GM18511 (cell line): ENCODE measurements around the gene COL11A2.

ENCODE experiments used
- ATAC-seq: cut with Tn5 transposase; IDR thresholded peaks from one replicate; pipeline ENCODE4 v1.9.1; 2021; ENCODE audit warnings: mild to moderate bottlenecking, moderate library complexity; ENCODE audit not compliant: unreplicated experiment

Gene COL11A2

GRCh38 chr6:33123732-33124524 is 68.3 kb downstream of the COL11A2 start:
- no peak for ATAC-seq

GRCh38 chr6:33123181-33123580 is 69.1 kb downstream of the COL11A2 start:
- no peak for ATAC-seq

- ATAC-seq: no peak
These were observed 72.3 kb downstream of the COL11A2 start for GRCh38 chr6:33120001-33120400.

- ATAC-seq: no peak
These were observed 73.6 kb downstream of the COL11A2 start for GRCh38 chr6:33118525-33119123.

GRCh38 chr6:33117811-33118277 is 74.4 kb downstream of the COL11A2 start:
- ATAC-seq: no peak

- no peak for ATAC-seq
These were observed 75.2 kb downstream of the COL11A2 start for GRCh38 chr6:33116841-33117711.

GRCh38 chr6:33116417-33116816 is 75.8 kb downstream of the COL11A2 start:
- ATAC-seq: no peak

GRCh38 chr6:33114406-33114805 is 77.9 kb downstream of the COL11A2 start:
- ATAC-seq: no peak

- no peak for ATAC-seq
These were observed 78.5 kb downstream of the COL11A2 start for GRCh38 chr6:33113755-33114154.
